Activated B cell treated with CpG ODN at 0.5 μM for 24 hours (primary cell): Measurements from ENCODE around the gene LRRC30. TPM values are rescaled to one million over a fixed set of nuclear protein-coding genes. Genes with fewer than 3 reads are reported as not detected.

Experiments used
- ATAC-seq: fragments of 200-7000 bp; cut with Tn5 transposase; one replicate; pipeline ENCODE4 v1.10.0; 2021; ENCODE audit warnings: low read depth, mild to moderate bottlenecking, moderate library complexity
- CTCF ChIA-PET: fragments of 350-600 bp; sonication (Branson Sonifier 250); formaldehyde crosslinking; loops from one replicate; lab custom pipeline; 2021; ENCODE audit warnings: antibody characterized with exemption; lab: Charles Lee
- POLR2A ChIA-PET: fragments of 350-600 bp; sonication (Branson Sonifier 250); formaldehyde crosslinking; loops from one replicate; lab custom pipeline; 2021; ENCODE audit warnings: antibody characterized with exemption; lab: Charles Lee
- DNase-seq: peaks from one replicate; pipeline ENCODE4 v3.0.0; 2022
- H3K27ac Mint-ChIP-seq: one replicate; pipeline ENCODE4 v1.8.0; 2020; ENCODE audit warnings: mixed read lengths
- H3K27me3 Mint-ChIP-seq: one replicate; pipeline ENCODE4 v1.8.0; 2021; ENCODE audit warnings: mixed read lengths
- H3K36me3 Mint-ChIP-seq: one replicate; pipeline ENCODE4 v1.8.0; 2021; ENCODE audit warnings: low read depth, mixed read lengths
- H3K4me1 Mint-ChIP-seq: one replicate; pipeline ENCODE4 v1.8.0; 2021; ENCODE audit warnings: mixed read lengths
- H3K4me3 Mint-ChIP-seq: one replicate; pipeline ENCODE4 v1.8.0; 2020; ENCODE audit warnings: mild to moderate bottlenecking, mixed read lengths
- H3K9me3 Mint-ChIP-seq: one replicate; pipeline ENCODE4 v1.8.0; 2020; ENCODE audit warnings: mixed read lengths
- intact Hi-C: fragments of 100-400 bp; cut with micrococcal nuclease; formaldehyde crosslinking; loops from one replicate; pipeline ENCODE4 v1.15.1; 2024
- total RNA-seq: library from RNA; stranded (reverse); gene quantifications from 2 replicates; pipeline ENCODE4 v1.2.3, GENCODE V29; 2022
- TF ChIP-seq, protein P1 (sequence below): fragments of 200-600 bp; IDR thresholded peaks from one replicate; pipeline ENCODE4 v1.8.0; 2022; ENCODE audit warnings: antibody characterized with exemption, mild to moderate bottlenecking

The LRRC30 gene
- total RNA-seq, 1 donor from 2014 or later: not detected

DNA sequence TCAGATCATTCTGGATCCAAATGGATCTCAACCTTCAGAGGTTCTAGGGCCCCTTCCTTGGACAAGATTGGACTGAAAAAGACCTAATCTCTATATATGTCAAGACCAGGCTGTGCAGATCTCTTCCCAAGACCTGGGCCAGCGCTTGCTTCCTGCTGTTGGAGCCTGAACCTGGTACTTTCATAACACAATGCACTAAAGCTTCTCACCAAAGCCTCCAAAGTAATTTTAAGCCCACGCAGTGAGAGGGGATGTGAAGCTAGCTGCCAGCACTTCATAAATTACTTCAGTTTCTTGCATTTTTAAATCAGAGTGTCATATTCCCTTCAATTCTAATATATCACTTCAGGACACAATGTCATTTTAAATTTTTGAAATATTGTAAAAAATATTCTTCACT lies 50.7 kb downstream of the LRRC30 start:
- CTCF ChIA-PET: no interaction called here
- DNase-seq (no peak), ATAC-seq (no peak)
- POLR2A ChIA-PET: no interaction called here
- no peaks in the 10 kb centered on the region for H3K4me1 Mint-ChIP-seq
- no peaks in the 10 kb centered on the region for H3K9me3 Mint-ChIP-seq
- intact Hi-C loops: no loop called here
- H3K27ac Mint-ChIP-seq: no peak overlapping the region
- TF ChIP-seq, protein P1, sequence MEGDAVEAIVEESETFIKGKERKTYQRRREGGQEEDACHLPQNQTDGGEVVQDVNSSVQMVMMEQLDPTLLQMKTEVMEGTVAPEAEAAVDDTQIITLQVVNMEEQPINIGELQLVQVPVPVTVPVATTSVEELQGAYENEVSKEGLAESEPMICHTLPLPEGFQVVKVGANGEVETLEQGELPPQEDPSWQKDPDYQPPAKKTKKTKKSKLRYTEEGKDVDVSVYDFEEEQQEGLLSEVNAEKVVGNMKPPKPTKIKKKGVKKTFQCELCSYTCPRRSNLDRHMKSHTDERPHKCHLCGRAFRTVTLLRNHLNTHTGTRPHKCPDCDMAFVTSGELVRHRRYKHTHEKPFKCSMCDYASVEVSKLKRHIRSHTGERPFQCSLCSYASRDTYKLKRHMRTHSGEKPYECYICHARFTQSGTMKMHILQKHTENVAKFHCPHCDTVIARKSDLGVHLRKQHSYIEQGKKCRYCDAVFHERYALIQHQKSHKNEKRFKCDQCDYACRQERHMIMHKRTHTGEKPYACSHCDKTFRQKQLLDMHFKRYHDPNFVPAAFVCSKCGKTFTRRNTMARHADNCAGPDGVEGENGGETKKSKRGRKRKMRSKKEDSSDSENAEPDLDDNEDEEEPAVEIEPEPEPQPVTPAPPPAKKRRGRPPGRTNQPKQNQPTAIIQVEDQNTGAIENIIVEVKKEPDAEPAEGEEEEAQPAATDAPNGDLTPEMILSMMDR: no peak
- no peak overlapping the region for H3K4me3 Mint-ChIP-seq
- H3K27me3 Mint-ChIP-seq: no peaks in the 10 kb centered on the region
- no peaks in the 10 kb centered on the region for H3K36me3 Mint-ChIP-seq

Other genes with a start within 250 kb of the LRRC30 start
- not detected in 2 replicates for gene LAMA1, start 113.3 kb upstream of the LRRC30 start, total RNA-seq